T follicular helper cell (primary cell): ENCODE results near the gene CLEC2L.

ENCODE experiments used
- DNase-seq: peaks from one replicate; pipeline ENCODE4 v3.0.0-alpha.2; 2020; ENCODE audit warnings: low read depth
- total RNA-seq, 2 experiments: gene quantifications; one replicate each; lab custom pipeline; 2026; lab: John Stamatoyannopoulos, UW

The CLEC2L gene
- total RNA-seq = 0 to 0.06 reads per million in 2 experiments

- no peak for DNase-seq
Observed at GRCh38 chr7:139523199-139523941, at the start of gene CLEC2L. Gene CLEC2L, plus strand, starts transcription at chr7:139523685. Its CDS starts 243 bp downstream, at chr7:139523928.

DNA sequence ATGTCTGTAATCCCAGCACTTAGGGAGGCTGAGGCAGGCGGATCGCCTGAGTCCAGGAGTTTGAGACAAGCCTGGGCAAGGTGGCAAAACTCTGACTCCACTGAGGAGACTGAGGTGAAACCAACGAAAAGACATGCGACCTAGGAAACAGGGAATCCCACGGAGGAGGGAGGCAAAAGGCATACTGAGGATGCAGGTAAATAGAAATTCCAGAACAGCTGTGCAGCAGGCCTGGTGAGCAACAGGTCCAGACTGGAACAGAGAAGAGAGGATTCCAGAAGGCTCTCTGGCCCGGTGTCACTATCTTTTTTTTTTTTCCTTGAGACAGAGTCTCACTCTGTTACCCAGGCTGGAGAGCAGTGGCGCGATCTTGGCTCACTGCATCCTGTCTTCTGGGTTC lies 47.3 kb upstream of the CLEC2L start:
- DNase-seq = no peak

- no peak for DNase-seq
Observed at GRCh38 chr7:139476891-139477290, 46.6 kb upstream of the CLEC2L start.

DNA sequence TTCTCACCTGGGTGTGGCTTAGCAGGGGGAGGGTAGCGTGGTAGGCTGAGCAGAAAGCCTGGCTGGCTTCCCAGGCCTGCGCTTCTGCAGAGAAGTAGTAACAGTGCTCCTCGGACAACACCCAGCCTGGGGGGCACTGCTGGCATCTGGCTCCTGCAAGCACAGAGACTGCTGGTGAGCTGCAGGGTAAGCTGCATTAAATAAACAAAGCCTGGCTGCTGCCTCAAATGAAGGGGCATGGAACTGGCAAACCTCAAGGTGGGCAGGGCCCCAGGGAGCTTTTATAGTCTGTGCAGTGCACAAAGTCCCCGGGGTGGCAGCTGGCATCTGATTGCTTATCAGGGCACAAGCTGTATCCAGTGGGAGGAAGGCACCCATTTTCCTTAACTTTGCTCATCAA lies 43.9 kb upstream of the CLEC2L start:
- no peak for DNase-seq

DNA sequence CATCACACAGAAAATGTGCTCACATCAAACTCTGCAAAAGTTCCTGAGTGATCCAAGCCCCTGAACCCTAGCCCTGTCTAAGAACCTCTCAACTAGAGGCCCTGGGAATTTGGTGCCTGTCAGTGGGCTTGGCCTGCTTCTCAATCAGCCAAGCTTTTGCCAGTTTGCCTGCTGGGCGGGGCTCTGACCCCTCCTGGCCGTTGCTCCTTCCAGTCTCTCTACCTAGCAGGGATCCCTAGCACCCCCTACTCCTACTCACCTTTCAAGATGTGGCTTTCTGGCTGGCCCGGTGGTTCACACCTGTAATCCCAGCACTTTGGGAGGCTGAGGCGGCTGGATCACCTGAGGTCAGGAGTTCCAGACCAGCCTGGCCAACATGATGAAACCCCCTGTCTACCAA lies 42.1 kb upstream of the CLEC2L start:
- DNase-seq = no peak

GRCh38 chr7:139482122-139482521 lies 41.4 kb upstream of the CLEC2L start:
- DNase-seq = no peak

- no peak for DNase-seq
Observed at GRCh38 chr7:139482662-139483466, 40.6 kb upstream of the CLEC2L start.

GRCh38 chr7:139487366-139488080 lies 36.0 kb upstream of the CLEC2L start:
- DNase-seq = no peak

DNA sequence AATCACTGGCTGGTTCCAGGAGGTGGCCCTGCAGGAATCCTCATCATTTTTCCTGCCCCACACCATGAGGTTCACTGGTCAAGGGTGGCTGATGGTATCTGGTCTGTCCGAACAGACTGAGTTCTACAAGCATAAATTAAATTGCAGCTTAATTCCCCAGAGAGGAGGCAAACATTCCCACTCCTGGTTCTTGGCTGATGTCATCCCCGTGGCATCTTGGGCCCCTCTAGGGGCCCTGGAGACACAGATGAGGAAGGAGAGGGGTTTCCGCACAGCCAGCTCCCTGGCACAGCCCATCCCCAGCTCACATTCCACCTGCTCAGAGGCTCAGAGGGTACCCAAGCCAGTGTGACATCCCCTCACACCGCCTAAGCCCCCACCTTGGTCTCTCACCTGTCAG lies 34.7 kb upstream of the CLEC2L start:
- DNase-seq = no peak

DNA sequence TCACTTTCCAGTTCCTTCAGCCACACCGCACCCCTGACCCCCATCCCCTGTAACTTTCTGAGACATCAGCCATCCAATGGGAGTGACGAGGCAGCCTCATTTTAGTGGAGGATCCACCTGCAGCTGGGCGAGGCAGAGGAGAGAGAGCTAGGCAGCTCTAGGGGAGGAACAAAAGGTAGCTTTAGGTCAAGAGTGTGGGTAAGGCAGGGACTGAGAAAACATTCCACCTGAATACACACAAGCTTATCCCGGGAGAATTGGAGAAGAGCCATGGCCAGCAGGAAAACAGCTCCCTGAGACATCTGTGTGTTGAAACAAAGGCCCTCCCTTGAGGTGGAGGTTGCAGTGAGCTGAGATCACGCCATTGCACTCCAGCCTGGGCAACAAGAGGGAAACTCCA lies 33.4 kb upstream of the CLEC2L start:
- DNase-seq = no peak

GRCh38 chr7:139492293-139492692 lies 31.2 kb upstream of the CLEC2L start:
- no peak for DNase-seq

- no peak for DNase-seq
Observed at GRCh38 chr7:139494835-139495579, 28.5 kb upstream of the CLEC2L start.

- no peak for DNase-seq
Observed at GRCh38 chr7:139495580-139496125, 27.8 kb upstream of the CLEC2L start.

GRCh38 chr7:139496528-139496927 lies 27.0 kb upstream of the CLEC2L start:
- DNase-seq = no peak

DNA sequence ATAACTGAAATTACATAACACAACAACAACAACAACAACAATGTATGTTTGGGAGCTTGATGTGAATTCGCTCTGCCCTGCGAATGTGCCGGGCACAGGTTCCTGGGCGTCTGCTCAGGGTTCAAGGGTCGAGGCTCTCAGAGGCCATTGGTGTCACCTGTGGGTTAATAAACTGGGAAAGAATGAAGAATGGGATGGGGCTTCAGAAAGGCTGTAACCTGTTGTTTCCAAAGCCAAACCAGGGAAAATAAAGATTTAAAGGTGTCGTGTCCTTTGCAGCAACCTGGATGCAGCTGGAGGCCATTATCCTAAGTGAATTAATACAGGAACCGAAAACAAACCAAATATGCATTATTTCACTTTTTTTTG lies 22.7 kb upstream of the CLEC2L start:
- no peak for DNase-seq

- no peak for DNase-seq
Observed at GRCh38 chr7:139502226-139502625, 21.3 kb upstream of the CLEC2L start.

GRCh38 chr7:139505563-139505962 lies 17.9 kb upstream of the CLEC2L start:
- no peak for DNase-seq

GRCh38 chr7:139509535-139509934 lies 13.9 kb upstream of the CLEC2L start:
- DNase-seq = no peak

- DNase-seq = no peak
Observed at GRCh38 chr7:139511315-139511714, 12.2 kb upstream of the CLEC2L start.

- no peak for DNase-seq
Observed at GRCh38 chr7:139515266-139515665, 8.2 kb upstream of the CLEC2L start.

DNA sequence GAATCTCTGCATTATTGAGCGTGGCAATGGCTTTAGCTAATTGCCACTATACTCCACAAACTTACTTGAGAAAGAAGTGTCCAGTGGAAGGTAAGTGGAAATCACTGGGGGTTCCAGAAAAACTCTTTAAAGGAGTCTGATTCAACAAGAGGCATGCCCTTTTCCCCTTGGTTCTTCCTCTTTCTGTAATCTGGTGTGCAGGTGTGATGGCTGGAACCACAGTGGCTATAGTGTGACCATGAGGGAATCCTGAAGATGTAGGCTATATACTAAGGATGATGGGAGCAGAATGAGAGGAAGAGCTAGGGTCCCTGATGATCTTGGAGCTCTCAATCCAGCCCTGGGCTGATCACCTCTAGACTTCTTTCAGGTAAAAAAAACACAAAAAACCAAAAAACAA lies 2.0 kb upstream of the CLEC2L start:
- no peak for DNase-seq

GRCh38 chr7:139522830-139523198 lies 671 bp upstream of the CLEC2L start:
- no peak for DNase-seq
